GM12878 (cell line): ENCODE results near the gene DIS3L2.

Experiments used
- BRCA1 ChIP-seq: IDR thresholded peaks from 2 replicates; pipeline ENCODE4 v1.6.1; 2011; ENCODE audit warnings: low read depth, low read length, improper control_type of control experiment
- EZH2 ChIP-seq: IDR thresholded peaks from 2 replicates; pipeline ENCODE4 v1.6.1; 2012; ENCODE audit warnings: low read depth, mild to moderate bottlenecking, control low read depth, inconsistent platforms, low read length, borderline replicate concordance; ENCODE audit not compliant: control insufficient read depth
- GABPA ChIP-seq: IDR thresholded peaks from 2 replicates; pipeline ENCODE4 v1.6.1; 2014; ENCODE audit warnings: antibody characterized with exemption, low read depth, mild to moderate bottlenecking, inconsistent platforms
- POLR2A ChIP-seq: IDR thresholded peaks from 2 replicates; pipeline ENCODE4 v1.6.1; 2011; ENCODE audit warnings: low read depth, mild to moderate bottlenecking, low read length
- TF ChIP-seq, protein P1 (sequence below): fragments of 450-650 bp; IDR thresholded peaks from 2 replicates; pipeline ENCODE4 v1.6.1; 2017; ENCODE audit warnings: mild to moderate bottlenecking

DNA sequence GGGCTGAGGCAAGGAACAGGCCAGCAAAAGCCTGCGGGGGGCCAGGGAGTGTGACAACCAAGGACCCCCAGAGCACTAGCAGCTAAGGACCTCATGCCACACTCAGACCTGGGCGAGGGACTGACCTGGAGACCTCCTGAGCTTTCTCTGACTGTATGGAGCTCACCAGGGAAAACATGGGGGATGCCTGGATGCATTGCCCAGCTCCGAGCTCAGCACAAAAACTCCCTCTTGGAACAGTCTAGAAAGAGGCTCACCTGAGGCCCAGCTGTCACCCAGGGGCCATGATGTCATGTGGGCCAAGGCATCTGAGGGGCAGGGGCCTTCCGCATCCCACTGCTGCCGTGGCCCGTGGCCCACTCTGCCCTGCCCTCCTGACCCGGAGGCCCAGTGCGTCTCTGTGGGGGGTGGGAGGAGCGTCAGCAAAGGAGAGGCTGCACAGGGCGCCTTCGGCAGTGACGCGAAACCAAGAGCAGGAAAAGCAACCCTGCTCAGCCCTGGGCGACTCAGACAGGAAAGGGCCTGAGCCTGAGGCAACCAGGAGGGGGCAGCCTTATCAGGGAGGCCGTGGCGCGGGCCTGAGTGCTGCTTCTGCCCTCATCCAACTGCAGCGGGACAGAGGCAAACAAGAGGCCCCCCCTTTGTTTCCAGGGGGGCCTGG lies 359.8 kb downstream of the DIS3L2 start:
- TF ChIP-seq BRCA1 (no peak), POLR2A (no peak), EZH2 (no peak), GABPA (no peak)
- TF ChIP-seq, protein P1, sequence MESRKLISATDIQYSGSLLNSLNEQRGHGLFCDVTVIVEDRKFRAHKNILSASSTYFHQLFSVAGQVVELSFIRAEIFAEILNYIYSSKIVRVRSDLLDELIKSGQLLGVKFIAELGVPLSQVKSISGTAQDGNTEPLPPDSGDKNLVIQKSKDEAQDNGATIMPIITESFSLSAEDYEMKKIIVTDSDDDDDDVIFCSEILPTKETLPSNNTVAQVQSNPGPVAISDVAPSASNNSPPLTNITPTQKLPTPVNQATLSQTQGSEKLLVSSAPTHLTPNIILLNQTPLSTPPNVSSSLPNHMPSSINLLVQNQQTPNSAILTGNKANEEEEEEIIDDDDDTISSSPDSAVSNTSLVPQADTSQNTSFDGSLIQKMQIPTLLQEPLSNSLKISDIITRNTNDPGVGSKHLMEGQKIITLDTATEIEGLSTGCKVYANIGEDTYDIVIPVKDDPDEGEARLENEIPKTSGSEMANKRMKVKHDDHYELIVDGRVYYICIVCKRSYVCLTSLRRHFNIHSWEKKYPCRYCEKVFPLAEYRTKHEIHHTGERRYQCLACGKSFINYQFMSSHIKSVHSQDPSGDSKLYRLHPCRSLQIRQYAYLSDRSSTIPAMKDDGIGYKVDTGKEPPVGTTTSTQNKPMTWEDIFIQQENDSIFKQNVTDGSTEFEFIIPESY: no peak
